ENCODE measurements around the gene HOXC10. TPM values are rescaled to one million over a fixed set of nuclear protein-coding genes. Genes with fewer than 3 reads are reported as not detected.

The HOXC10 gene
- total RNA-seq, 1 experiment from 2014 or later, result not detected

- TF ChIP-seq ATF6 (CRISPR knock-in tag; IDR thresholded peaks at IDR 0.05) (no peak), ZNF416 (CRISPR knock-in tag; IDR thresholded peaks at IDR 0.05) (no peak), NR2C2 (CRISPR knock-in tag; IDR thresholded peaks at IDR 0.05) (no peak), ZNF317 (CRISPR knock-in tag; IDR thresholded peaks at IDR 0.05; ENCODE audit: borderline replicate concordance, low read depth) (no peak), IRF1 (CRISPR knock-in tag; IDR thresholded peaks at IDR 0.05) (no peak)
Measured at GRCh38 chr12:54016478-54016964, 31.6 kb downstream of the HOXC10 start (continued).

DNA sequence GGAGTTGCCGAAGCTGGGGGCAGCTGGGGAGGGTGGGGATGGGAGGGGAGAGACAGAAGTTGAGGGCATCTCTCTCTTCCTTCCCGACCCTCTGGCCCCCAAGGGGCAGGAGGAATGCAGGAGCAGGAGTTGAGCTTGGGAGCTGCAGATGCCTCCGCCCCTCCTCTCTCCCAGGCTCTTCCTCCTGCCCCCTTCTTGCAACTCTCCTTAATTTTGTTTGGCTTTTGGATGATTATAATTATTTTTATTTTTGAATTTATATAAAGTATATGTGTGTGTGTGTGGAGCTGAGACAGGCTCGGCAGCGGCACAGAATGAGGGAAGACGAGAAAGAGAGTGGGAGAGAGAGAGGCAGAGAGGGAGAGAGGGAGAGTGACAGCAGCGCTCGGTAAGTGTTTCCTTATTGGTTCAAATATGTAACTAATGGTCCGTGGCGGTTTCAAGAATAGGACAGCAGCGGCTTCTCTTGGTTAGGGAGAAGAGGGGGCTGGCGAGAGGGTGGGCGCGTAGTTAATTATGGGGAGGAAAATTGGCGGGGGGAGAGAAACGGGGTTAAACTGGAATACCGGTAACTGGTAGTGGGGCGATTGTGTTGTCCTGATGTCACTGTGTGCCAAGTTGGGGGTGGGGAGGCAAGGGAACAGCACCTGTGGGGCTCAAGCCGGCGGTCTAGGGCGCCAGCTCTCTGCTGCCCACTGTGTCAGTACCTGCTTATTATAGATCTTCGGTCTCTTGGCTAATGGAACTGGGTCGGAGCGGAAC is 32.3 kb downstream of the HOXC10 start:
- H3K9me3 Mint-ChIP-seq, result no peaks in the 10 kb centered on the region
- H3K27ac Mint-ChIP-seq, result no peak overlapping the region
- ChIA-PET CTCF (interaction anchor here (0.5 to 2.6 kb wide), 20 partner anchors 10 to 308 kb away, joined by 3 to 40 read pairs (median 4); partner anchors contain the start of genes COPZ1, HOXC10, HOXC4 and HOXC5), POLR2A (interaction anchor here (0.5 to 0.7 kb wide), 2 partner anchors 15 to 23 kb away, joined by 3 read pairs; no protein-coding TSS in a partner anchor)
- TF ChIP-seq ATF6 (CRISPR knock-in tag; IDR thresholded peaks at IDR 0.05) (no peak), GRHL2 (CRISPR knock-in tag; IDR thresholded peaks at IDR 0.05; ENCODE audit: insufficient replicate concordance, severe bottlenecking) (no peak), NFATC4 (CRISPR knock-in tag; IDR thresholded peaks at IDR 0.05) (no peak), USF1 (CRISPR knock-in tag; IDR thresholded peaks at IDR 0.05) (no peak), OVOL2 (CRISPR knock-in tag; IDR thresholded peaks at IDR 0.05; ENCODE audit: borderline replicate concordance) (no peak), ELF4 (CRISPR knock-in tag; IDR thresholded peaks at IDR 0.05; ENCODE audit: low read depth) (no peak)
- peak overlapping the region; percentile 63 for H3K4me3 Mint-ChIP-seq
- ATAC-seq (peak; percentile 16), DNase-seq (ENCODE audit: low spot score) (no peak)
- peaks cover 99% of the 10 kb centered on the region for H3K27me3 Mint-ChIP-seq (ENCODE audit: low read depth)
- H3K4me1 Mint-ChIP-seq, result peaks cover 26% of the 10 kb centered on the region
- H3K36me3 Mint-ChIP-seq, result no peaks in the 10 kb centered on the region; the same call in 1 of the 2 replicates

GRCh38 chr12:54017878-54018467 is 33.0 kb downstream of the HOXC10 start:
- DNase-seq (ENCODE audit: low spot score), result peak; percentile 83
- CTCF ChIA-PET, result interaction anchor here (0.5 to 2.6 kb wide), 18 partner anchors 11 to 307 kb away, joined by 3 to 40 read pairs (median 4); partner anchors contain the start of genes COPZ1, HOXC10, HOXC4 and HOXC5
- no peak overlapping the region for H3K27ac Mint-ChIP-seq
- peak; percentile 57 for ATAC-seq
- TF ChIP-seq FOXP4 (CRISPR knock-in tag; IDR thresholded peaks at IDR 0.05) (0 out of 2 replicates have a peak, but pooled peaks have one; percentile 21), NR1H2 (CRISPR knock-in tag; IDR thresholded peaks at IDR 0.05) (no peak)
- POLR2A ChIA-PET, result interaction anchor here (0.5 to 0.7 kb wide), 3 partner anchors 14 to 118 kb away, joined by 3 to 4 read pairs (median 4); no protein-coding TSS in a partner anchor
- no peaks in the 10 kb centered on the region; the same call in 1 of the 2 replicates for H3K36me3 Mint-ChIP-seq
- H3K9me3 Mint-ChIP-seq, result no peaks in the 10 kb centered on the region
- peaks cover 99% of the 10 kb centered on the region for H3K27me3 Mint-ChIP-seq (ENCODE audit: low read depth)
- peaks cover 26% of the 10 kb centered on the region for H3K4me1 Mint-ChIP-seq
- H3K4me3 Mint-ChIP-seq, result peak overlapping the region; percentile 63
